HG03457 (cell line): ENCODE data around the gene CD55.

Experiments used
- ATAC-seq: cut with Tn5 transposase; IDR thresholded peaks from one replicate; pipeline ENCODE4 v1.9.1; 2021; ENCODE audit warnings: moderate number of reproducible peaks; ENCODE audit not compliant: unreplicated experiment

CD55 gene

DNA sequence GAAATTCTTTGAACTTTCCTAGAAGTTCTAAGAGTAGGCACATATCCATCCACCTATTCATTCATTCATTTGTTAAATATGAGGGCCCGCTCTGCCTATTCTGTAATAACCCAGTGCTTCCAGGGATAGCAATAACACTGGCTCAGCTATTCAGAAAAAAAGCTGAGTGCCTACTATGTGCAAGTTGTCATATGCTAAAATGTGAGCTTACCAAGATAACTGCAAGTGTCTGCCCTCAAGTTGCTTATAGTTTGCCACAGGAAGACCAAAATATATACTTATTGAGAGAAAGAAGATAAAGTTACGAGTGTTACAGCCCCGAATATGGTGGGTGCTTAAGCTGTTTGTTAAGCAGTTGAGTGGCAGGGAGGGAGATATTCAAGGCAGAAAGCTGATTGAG is 39.6 kb downstream of the CD55 start:
- ATAC-seq = no peak

DNA sequence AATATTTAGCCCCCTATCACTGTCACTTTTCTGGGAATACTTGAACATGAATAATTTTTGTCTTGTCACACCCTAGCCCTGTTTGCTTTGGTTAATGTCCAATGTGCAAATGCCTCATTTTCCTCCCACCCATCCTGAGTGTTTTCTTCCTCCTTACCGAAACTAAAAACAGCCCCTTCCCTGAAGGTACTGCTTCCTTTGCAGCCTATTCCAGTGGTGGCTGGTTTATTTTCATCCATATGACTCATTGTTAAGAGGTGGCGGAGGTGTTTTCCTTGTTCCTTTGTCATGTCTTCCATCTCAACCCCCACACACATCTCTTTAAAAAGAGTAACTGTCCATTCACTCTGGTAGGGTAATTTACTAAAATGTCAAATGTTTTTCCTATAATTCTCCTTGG is 40.4 kb downstream of the CD55 start:
- no peak for ATAC-seq

DNA sequence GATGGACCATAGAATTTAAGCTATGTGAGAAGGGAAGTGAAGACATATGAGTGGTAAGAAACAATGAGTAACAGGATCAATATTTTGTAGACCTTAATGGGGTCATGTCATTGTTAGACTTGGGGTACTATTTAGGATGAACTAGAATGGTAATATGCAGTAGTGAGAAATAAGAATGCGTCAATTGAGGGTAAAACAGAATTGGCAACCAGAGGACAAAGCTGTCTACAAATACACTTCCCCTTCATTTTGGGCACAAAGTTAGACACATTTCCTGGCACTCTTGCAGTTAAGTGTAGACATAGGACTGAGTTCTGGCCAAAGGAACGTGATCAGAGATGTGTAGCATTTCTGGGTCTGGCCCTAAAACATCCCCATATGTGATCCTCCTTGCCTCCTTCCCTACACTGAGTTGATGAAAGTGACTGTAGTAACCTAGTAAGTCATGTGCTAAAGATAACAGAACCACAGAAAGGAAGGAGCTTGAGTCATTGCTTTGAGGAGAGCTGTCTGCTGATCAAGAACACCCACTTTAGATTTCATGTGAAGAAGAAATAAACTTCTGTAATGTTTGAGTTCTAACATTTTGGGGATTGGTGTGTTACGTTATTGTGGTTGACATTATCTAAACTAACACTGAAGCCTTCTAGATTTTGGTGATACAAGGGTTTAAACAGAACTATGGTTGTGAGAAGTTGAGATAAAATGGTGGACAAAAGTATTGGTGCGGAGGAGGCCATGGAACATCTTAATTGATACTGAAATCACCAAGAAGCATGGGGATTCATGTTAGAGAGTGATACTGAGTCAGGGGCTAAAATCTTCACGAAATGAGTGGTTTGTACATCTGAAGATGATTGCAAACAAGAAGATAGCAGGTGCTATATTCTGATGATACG is 41.7 kb downstream of the CD55 start:
- no peak for ATAC-seq

DNA sequence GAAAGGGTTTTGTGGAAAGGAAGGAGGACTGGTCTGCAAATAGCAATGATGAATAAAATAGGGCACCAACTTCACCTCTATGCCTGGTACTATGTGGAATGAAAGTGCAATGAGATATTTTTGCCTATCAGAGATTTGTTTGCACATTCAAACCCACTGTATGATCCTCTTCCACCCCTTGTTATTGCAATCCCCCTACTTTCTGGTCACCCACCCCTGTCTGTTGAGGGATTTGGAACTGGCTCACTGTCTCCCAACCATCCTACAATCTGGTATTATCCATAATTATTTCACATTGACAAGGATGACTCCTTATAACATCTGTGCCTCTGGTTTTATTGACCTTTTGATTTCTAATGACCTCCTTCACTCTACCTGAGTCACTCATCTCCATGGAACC is 42.4 kb downstream of the CD55 start:
- no peak for ATAC-seq

DNA sequence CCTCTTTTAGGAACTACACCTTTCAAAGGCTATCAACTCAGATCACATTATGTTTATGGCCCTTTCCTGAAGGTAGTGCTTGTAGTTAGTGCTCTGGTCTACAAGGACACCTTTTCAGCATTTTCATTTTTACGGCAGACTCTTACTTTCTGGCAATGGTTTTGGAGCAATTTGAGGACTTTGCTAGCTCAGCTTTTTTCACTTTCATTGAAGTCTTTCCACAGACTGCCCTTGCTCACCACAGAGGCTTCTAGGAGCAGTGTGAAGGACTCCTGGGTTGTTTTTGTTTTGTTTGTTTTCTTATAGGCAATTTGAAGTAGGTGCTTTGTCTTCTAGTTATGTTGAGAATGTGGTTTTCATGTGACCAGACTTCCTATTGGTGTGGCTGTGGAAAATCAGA is 43.1 kb downstream of the CD55 start:
- ATAC-seq = no peak

DNA sequence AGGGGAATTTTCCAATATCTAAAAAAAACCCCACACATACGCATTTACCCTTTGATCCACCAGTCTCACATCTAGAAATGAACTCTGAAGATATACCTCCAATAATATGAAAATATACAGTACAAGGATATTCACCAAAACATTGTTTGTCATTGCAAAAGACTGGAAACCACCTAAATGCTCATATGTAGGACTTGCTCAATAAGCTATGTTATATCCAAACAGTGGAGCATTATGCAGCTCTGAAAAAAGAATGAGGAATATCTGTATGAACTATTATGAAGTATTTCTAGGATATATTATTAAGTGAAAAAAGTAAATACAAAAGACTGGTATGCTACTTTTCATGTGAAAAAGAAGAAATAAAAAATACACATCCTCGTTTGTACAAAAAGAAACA is 43.6 kb downstream of the CD55 start:
- ATAC-seq = no peak

DNA sequence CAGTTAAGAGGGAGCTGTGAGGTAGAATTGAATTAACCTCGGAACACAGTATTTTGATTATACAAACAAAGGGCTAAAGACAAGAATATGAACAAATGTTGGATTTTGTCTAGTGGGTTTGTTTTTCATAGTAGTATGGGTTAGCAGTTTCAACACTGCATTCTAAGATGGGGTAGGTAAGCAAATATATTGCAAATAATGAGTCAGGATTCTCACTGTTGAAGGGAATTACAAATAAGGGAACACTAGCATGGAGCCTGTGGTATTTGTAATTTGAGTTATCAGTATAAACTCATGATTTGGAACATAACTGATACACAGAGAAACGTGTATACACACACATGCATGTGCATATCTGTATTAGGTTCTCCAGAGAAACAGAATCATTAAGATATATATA is 44.5 kb downstream of the CD55 start:
- ATAC-seq = no peak

DNA sequence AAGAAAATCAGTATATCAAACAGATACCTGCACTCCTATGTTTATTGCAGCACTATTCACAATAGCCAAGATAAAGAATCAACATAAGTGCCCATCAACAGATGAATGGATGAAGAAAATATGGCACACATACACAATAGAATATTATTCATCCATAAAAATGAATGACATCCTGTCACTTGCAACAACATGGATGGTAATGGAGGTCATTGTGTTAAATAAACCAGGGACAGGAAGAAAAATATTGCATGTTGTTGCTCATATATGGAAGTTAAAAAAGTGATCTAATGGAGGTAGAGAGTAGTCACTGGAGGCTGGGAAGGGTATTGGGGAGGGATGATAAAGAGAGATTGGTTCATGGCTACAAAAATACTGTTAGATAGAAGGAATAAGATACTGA is 67.2 kb downstream of the CD55 start:
- no peak for ATAC-seq

DNA sequence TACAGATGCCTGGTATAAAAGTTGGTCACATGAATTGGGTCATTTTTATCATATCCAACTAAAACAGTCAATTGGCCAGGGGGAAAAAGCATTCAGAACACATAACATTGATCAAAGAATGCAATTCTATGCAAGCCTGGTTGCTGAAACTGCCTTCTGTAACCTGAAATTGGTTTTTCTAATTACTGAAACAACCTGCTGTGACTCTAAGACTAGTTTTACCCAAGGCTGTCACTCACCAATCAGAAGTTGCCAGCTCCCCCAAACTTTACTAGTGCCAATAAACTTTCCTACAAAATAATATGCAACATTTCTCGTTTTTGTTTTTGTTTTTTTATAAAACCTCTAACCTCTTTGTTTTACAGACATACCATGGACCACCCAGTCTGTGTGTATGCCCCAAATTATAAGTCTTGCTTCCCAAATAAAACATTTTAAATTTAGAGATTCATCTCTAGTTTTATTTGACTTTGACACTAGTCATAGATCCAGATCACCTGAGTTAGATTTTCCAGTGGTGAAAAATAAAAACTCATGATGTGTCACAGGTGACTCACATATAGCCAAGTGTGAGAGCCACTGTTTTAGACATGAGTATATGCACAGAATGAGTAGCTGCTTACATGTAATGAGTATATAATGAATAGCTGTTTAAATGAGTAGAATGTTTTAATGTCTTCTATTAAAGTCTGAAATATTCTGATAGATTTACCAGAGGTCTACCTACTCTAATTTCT is 68.4 kb downstream of the CD55 start:
- no peak for ATAC-seq

DNA sequence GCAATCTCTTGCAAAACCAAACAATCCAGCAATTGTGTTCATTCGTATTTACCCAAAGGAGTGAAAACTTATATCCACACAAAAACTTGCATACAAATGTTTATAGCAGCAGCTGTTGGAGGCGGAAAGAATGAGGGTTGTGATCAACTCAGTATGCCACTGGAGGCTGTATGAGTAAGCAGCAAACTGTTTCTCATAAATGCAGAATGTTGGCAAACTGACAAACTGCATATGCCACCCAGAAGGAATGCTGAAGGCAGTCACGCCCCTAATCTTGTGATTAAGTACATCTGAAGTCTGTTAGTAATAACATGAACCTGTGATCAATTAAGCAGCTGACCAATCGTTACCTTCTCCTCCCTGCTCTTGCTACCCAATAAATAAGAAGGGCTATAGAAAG is 72.1 kb downstream of the CD55 start:
- ATAC-seq = no peak

DNA sequence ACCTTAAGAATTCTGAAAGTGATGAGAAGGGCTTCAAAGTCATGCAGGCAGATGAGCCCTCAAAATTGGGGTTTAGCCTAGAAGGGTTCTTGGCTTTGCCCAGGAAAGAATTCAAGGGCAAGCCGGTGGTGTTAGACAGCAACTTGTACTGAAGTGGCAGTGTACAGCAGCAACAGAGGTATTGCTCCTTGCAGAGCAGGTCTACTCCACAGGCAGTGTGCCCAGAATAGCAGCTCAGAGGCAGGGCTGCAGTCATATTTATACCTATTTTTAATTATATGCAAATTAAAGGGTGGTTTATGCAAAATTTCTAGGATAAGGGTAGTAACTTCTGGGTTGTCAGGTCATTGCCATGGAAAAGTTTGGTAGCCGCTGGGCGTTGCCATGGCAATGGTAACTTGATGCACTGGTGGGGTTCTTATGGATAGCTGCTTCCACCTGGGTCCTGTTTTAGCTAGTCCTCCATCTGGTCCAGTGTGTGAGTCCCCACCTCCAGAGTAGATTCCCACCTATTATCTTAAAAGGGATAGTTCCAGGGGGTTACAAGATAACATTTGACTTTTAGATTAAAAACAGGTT is 74.8 kb downstream of the CD55 start:
- no peak for ATAC-seq

DNA sequence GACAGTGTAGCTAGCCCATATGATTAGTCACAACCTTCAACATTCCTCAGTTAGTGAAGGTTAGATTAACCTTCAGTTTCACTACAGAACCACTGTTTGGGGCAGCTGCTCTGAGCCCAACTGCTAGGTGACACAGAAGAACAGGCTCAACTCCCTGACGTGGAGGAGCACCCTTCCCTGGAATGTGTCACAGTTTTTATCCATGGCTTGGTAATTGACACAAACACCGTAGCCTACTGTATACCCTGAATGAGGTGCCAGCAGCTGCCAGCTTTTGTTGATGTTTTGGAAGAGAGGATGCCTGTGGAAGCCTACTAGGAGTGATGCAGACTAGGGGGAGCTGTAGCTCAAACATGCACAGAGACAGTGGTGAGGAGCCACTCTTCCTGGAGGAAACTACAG is 76.0 kb downstream of the CD55 start:
- ATAC-seq = no peak

DNA sequence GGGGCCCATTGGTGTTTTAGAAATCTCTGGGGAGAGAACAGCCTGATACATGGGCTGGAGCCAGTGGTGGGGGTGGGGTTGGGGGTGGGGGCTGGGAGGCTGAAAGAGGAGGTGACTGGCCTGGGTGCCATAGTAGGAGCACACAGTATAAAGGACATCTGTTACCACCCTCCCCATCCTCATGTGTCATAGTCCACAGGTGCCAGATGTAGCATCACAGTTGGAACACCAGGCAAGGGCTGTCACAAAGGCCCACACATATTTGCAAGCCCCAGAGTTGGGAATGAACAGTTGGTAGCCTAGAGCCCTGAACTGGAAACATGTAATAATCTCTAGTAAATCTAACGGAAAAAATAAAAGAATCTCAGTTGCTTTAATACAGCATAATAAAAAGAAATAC is 77.5 kb downstream of the CD55 start:
- no peak for ATAC-seq

DNA sequence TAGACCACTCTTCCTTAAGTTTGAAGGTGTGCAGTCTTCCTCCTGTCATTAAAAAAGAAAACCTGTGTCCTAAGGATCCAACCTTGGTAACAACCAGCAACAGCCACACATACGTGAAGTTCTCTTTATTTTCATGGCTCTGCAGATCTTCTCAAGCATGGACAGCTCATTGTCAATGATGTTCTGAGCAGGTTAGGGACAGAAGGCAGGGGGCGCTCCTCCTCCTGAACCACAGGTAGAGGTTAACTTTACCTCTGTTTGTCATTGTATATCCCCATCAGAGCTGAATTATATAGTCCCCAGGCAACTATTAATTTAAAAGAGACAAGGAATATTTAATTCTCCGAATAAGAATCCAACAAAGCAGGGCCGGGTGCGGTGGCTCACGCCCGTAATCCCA is 80.1 kb downstream of the CD55 start:
- no peak for ATAC-seq

DNA sequence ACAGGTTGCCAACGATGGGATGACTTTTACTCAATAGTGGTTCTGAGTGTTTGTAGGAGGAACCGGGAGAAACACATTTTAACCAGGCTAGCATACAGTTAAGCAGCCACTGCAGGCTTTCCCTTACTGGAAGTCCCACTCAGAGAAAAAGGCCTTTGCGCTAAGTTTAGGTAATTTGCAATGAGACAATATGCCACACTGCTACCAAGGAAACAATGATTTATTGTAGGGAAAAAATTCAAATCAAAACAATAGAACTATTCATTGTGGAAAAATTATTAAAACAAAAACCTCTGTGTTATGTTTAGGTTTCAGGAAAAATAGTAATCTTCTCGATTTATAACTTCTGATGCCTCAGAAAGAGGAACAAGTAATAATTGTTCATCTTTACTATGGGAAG is 81.3 kb downstream of the CD55 start:
- no peak for ATAC-seq

DNA sequence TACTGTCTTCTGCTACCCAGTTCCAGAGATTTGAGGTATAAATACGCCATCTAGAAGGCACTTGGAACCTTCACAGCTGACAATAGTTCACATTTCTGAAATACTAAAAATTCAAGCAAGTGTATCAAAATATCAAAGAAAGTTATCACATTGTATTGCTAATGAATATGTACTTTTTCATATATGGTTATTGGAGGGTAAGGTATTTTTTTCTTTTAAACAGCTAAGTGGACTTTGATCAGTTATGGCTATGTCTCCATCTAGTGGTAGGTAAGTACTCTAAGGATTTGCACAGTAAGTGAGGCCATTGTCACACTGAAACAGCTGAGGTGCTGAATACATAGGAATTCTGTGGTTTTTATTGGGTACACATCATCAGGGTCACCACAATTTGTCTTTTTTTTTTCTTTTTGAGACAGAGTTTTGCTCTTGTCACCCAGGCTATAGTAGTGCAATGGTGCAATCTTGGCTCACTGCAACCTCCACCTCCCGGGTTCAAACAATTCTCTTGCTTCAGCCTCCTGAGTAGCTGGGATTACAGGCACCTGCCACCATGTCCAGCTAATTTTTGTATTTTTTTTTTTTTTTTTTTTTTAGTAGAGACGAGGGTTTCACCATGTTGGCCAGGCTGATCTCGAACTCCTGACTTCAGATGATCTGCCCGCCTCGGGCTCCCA is 83.5 kb downstream of the CD55 start:
- ATAC-seq = no peak

DNA sequence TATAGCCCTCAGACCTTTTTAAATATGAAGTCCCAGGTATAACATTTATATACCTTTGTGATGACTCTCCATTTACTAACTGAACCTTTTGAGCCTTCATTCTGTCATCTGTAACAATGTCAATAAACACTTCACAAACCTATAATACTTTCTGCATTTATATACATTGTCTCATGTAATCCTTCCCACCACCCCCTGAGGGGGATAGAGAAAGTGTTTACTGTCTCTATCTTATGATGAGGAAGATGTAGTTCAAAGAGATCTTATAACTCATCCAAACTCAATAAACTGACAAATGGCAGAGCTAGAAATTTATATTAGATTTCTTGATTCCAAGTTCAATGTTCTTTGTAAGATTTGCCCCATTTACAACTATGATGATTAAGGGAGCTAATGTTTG is 84.3 kb downstream of the CD55 start:
- ATAC-seq = no peak

DNA sequence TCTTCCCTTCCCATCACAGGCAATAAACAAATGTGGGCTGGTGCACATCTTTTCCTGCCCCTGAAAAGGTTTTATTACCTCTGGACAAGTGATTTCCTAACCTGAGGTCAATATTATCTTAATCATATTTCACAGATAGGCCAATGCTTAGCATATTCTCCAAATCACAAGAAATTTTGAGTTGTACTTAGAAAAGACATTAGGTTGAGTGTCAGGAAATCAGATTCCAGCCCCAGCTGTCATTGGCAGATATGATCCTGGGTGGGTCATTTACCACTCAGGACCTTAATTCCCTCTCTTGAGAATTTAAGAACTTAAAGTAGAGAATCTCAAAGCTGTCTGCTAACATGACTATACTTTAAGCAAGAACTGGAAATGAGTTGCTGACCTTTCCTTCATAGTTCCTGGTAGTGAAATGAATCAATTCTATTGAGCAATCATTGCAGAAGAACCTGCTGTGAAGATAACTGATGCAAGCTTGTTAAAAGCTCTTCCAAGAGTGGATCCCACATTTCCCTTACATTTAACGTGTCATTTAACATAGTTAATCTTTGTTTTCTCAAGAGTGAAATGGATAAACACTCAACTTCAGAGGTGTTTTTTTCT is 86.3 kb downstream of the CD55 start:
- ATAC-seq = no peak
